ENCODE measurements around the gene IMPG1. TPM values are rescaled to one million over a fixed set of nuclear protein-coding genes. Genes with fewer than 3 reads are reported as not detected.
"Not testable (repeated sequence)": the region's sequence is repeated elsewhere in the genome, so short reads cannot be mapped to it uniquely, and the experiment has no call there.

IMPG1 gene
- total and polyA plus RNA-seq, 5 experiments from 2014 or later: not detected

DNA sequence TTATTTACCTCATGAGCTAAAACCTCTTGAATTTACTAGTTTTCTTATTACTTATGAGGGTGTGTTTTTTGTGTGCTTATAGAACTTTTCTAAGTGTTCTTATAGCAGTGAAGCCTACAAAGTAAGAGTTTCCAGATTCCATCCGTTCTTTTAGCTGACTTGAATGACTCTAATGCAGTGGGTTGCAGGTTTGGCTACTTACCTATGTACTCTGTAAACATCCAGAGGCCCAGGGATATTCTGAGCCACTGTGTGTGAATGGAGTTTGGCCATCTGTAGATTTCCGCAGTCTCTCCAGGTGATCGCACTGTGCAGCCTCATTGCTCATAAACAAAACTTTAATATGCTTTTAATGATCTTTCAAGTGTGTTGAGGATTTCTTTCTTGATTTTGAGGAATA, 165.6 kb downstream of the IMPG1 start:
- H3K27me3 Mint-ChIP-seq: peaks cover 0 to 7% (median 3%) of the 10 kb centered on the region in 5 donors
- POLR2A ChIA-PET: no interaction called here
- no peak for DNase-seq
- no peak for ATAC-seq
- H3K4me1 Mint-ChIP-seq: no peaks in the 10 kb centered on the region
- peaks cover 0 to 3% (median 0%) of the 10 kb centered on the region in 9 donors for H3K9me3 Mint-ChIP-seq
- peaks cover 0 to 9% (median 4%) of the 10 kb centered on the region in 3 donors for H3K36me3 Mint-ChIP-seq
- no peak overlapping the region for H3K27ac Mint-ChIP-seq
- no peak overlapping the region for H3K4me3 Mint-ChIP-seq

DNA sequence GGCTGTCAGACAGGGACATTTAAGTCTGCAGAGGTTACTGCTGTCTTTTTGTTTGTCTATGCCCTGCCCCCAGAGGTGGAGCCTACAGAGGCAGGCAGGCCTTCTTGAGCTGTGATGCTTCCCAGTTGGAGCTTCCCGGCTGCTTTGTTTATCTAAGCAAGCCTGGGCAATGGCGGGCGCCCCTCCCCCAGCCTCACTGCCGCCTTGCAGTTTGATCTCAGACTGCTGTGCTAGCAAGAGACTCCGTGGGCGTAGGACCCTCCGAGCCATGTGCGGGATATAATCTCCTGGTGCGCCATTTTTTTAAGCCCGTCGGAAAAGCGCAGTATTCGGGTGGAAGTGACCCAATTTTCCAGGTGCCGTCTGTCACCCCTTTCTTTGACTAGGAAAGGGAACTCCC, 167.3 kb downstream of the IMPG1 start:
- DNase-seq, H3K36me3 Mint-ChIP-seq, H3K4me1 Mint-ChIP-seq, ATAC-seq, H3K27me3 Mint-ChIP-seq, POLR2A ChIA-PET, H3K9me3 Mint-ChIP-seq, H3K4me3 Mint-ChIP-seq, H3K27ac Mint-ChIP-seq: not testable (repeated sequence)

DNA sequence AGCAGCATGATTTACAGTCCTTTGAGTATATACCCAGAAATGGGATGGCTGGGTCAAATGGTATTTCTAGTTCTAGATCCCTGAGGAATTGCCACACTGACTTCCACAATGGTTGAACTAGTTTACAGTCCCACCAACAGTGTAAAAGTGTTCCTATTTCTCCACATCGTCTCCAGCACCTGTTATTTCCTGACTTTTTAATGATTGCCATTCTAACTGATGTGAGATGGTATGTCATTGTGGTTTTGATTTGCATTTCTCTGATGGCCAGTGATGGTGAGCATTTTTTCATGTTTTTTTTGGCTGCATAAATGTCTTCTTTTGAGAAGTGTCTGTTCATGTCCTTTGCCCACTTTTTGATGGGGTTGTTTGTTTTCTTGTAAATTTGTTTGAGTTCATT, 172.2 kb downstream of the IMPG1 start:
- ATAC-seq, H3K27me3 Mint-ChIP-seq, POLR2A ChIA-PET, H3K4me1 Mint-ChIP-seq, DNase-seq, H3K4me3 Mint-ChIP-seq, H3K27ac Mint-ChIP-seq, H3K36me3 Mint-ChIP-seq, H3K9me3 Mint-ChIP-seq: not testable (repeated sequence)

GRCh38 chr6:75896526-75896925, 175.9 kb downstream of the IMPG1 start:
- DNase-seq: no peak
- H3K9me3 Mint-ChIP-seq: peaks cover 0 to 5% (median 0%) of the 10 kb centered on the region in 9 donors
- POLR2A ChIA-PET: no interaction called here
- H3K36me3 Mint-ChIP-seq: peaks cover 0 to 3% (median 0%) of the 10 kb centered on the region in 3 donors
- no peak overlapping the region for H3K27ac Mint-ChIP-seq
- ATAC-seq: no peak
- no peak overlapping the region for H3K4me3 Mint-ChIP-seq
- no peaks in the 10 kb centered on the region for H3K27me3 Mint-ChIP-seq
- peaks cover 0 to 2% (median under 1%) of the 10 kb centered on the region in 4 donors for H3K4me1 Mint-ChIP-seq

DNA sequence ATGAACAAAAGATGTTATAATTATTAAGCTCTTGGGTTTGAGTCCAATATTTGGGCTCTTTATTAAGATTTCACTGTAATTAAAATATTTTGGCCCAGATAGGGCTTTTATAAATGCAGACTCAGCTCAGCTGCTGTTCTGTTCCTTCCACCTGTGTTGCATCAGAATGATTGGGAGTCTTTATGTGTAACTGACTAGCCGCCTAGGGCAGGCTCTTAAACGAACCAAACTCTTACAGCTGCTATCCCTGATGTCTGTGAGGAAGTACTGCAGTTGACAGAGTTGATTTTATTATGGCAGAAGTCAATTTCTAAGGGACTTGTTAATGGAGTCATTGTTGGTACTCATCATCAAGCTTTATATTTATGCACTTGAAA, 178.7 kb downstream of the IMPG1 start:
- H3K27ac Mint-ChIP-seq: no peak overlapping the region
- no peak overlapping the region for H3K4me3 Mint-ChIP-seq
- H3K9me3 Mint-ChIP-seq: no peaks in the 10 kb centered on the region
- POLR2A ChIA-PET: no interaction called here
- H3K27me3 Mint-ChIP-seq: no peaks in the 10 kb centered on the region
- H3K4me1 Mint-ChIP-seq: peaks cover 0 to 2% (median under 1%) of the 10 kb centered on the region in 4 donors
- no peak for DNase-seq
- no peaks in the 10 kb centered on the region for H3K36me3 Mint-ChIP-seq
- no peak for ATAC-seq

GRCh38 chr6:75893058-75893775, 179.2 kb downstream of the IMPG1 start:
- H3K27ac Mint-ChIP-seq: no peak overlapping the region
- peaks cover 0 to 2% (median under 1%) of the 10 kb centered on the region in 4 donors for H3K4me1 Mint-ChIP-seq
- H3K4me3 Mint-ChIP-seq: no peak overlapping the region
- peak in 3 of 10 donors; percentile 31 to 37 (median 32) for DNase-seq
- H3K36me3 Mint-ChIP-seq: no peaks in the 10 kb centered on the region
- POLR2A ChIA-PET: no interaction called here
- H3K9me3 Mint-ChIP-seq: no peaks in the 10 kb centered on the region
- no peak for ATAC-seq
- H3K27me3 Mint-ChIP-seq: no peaks in the 10 kb centered on the region

GRCh38 chr6:75892384-75892783, 180.1 kb downstream of the IMPG1 start:
- DNase-seq: no peak
- no peaks in the 10 kb centered on the region for H3K9me3 Mint-ChIP-seq
- no peaks in the 10 kb centered on the region for H3K36me3 Mint-ChIP-seq
- no peak overlapping the region for H3K27ac Mint-ChIP-seq
- peaks cover 0 to 2% (median under 1%) of the 10 kb centered on the region in 4 donors for H3K4me1 Mint-ChIP-seq
- no peaks in the 10 kb centered on the region for H3K27me3 Mint-ChIP-seq
- no peak overlapping the region for H3K4me3 Mint-ChIP-seq
- POLR2A ChIA-PET: no interaction called here
- ATAC-seq: no peak

DNA sequence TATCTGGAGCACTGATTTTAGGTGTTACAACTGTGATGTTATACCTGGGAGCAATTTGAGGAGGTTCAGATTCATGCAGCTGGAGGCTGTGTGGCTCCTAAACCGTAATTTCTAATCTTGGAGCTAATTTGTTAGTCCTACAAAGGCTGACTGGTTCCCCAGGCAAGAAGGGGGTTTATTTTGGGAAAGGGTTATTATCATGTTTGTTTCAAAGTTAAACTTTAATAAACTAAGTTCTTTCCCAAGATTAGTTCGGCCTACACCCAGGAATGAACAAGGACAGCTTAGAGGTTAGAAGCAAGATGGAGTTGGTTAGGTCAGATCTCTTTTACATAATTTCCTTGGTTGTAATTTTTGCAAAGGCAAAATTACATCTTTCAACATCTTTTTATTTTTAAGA, 187.6 kb downstream of the IMPG1 start:
- Mint-ChIP-seq H3K27ac (no peak overlapping the region), H3K27me3 (peaks cover 0 to 1% (median 0%) of the 10 kb centered on the region in 5 donors), H3K9me3 (no peaks in the 10 kb centered on the region), H3K4me1 (no peaks in the 10 kb centered on the region), H3K36me3 (peaks cover 0 to 3% (median 0%) of the 10 kb centered on the region in 3 donors), H3K4me3 (no peak overlapping the region)
- POLR2A ChIA-PET: no interaction called here
- DNase-seq (no peak), ATAC-seq (no peak)

DNA sequence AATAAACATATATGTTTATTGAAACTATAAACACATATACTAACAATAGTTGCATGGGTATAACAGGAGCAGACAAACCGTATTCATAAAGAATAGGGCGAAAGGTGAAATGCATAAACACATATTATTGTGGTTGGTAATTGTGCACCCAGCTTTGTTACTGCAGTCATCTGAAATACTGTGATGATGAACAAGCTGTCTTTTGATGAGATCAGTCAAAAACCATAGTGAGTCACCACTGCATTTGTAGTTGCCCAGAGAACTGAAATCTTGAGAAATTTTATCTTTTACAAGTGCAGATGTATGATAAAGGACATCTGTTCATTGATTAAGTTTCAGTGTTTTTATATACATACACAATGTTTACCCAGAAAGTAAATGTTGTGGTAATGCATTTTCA, 189.7 kb downstream of the IMPG1 start:
- Mint-ChIP-seq H3K4me1 (no peaks in the 10 kb centered on the region), H3K27me3 (peaks cover 0 to 1% (median 0%) of the 10 kb centered on the region in 5 donors), H3K9me3 (no peaks in the 10 kb centered on the region), H3K36me3 (peaks cover 0 to 3% (median 0%) of the 10 kb centered on the region in 3 donors), H3K4me3 (no peak overlapping the region), H3K27ac (no peak overlapping the region)
- POLR2A ChIA-PET: no interaction called here
- ATAC-seq (no peak), DNase-seq (no peak)

- DNase-seq (no peak), ATAC-seq (no peak)
- POLR2A ChIA-PET: no interaction called here
These were observed 192.2 kb downstream of the IMPG1 start for GRCh38 chr6:75880305-75880704.

DNA sequence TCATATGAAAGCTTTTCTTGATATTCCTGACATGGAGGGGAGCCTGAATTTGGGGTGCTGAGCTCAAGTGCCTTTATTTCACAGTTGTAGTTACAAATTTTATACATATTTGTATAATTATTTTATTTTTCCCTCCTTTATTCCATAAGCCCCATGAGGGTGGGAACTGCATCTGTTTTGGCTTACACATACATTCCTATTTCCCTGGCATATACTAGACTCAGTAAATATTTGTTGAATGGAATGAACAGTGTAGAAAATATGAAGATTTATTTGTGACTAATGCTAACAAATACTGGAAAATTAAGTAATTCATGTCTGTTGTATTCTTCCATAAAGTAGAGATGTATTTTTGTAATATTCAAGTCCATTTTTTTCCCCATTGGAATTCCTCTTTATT, 196.3 kb downstream of the IMPG1 start:
- no peaks in the 10 kb centered on the region for H3K9me3 Mint-ChIP-seq
- ATAC-seq (no peak), DNase-seq (no peak)
- no peak overlapping the region for H3K4me3 Mint-ChIP-seq
- H3K4me1 Mint-ChIP-seq: no peaks in the 10 kb centered on the region
- POLR2A ChIA-PET: no interaction called here
- H3K36me3 Mint-ChIP-seq: peaks cover 0 to under 1% (median 0%) of the 10 kb centered on the region in 3 donors
- H3K27ac Mint-ChIP-seq: no peak overlapping the region
- H3K27me3 Mint-ChIP-seq: no peaks in the 10 kb centered on the region

More at GRCh38 chr6:75880305-75880704, 192.2 kb downstream of the IMPG1 start:
- Mint-ChIP-seq H3K9me3 (no peaks in the 10 kb centered on the region), H3K4me1 (no peaks in the 10 kb centered on the region), H3K27me3 (peaks cover 0 to 1% (median 0%) of the 10 kb centered on the region in 5 donors), H3K36me3 (peaks cover 0 to 3% (median 0%) of the 10 kb centered on the region in 3 donors), H3K27ac (no peak overlapping the region), H3K4me3 (no peak overlapping the region)

GRCh38 chr6:75874224-75874623, 198.2 kb downstream of the IMPG1 start:
- no peak overlapping the region for H3K27ac Mint-ChIP-seq
- no peaks in the 10 kb centered on the region for H3K27me3 Mint-ChIP-seq
- no peaks in the 10 kb centered on the region for H3K4me1 Mint-ChIP-seq
- no peaks in the 10 kb centered on the region for H3K36me3 Mint-ChIP-seq
- POLR2A ChIA-PET: no interaction called here
- DNase-seq (no peak), ATAC-seq (no peak)
- no peak overlapping the region for H3K4me3 Mint-ChIP-seq
- H3K9me3 Mint-ChIP-seq: no peaks in the 10 kb centered on the region

Data from naive thymus-derived CD8-positive, alpha-beta T cell (primary cell).